HEK293 (cell line): ENCODE measurements around the gene PPP2R5D.

Experiments used
- CTCF ChIA-PET: fragments of 350-600 bp; formaldehyde crosslinking; extraction: SDS; loops from one replicate; lab custom pipeline; 2021; ENCODE audit warnings: antibody characterized with exemption; lab: Yijun Ruan, JAX
- POLR2A ChIA-PET: fragments of 300-600 bp; formaldehyde crosslinking; extraction: SDS; loops from one replicate; lab custom pipeline; 2020; ENCODE audit warnings: antibody characterized with exemption, inconsistent platforms; lab: Yijun Ruan, JAX
- H3K27ac ChIP-seq: fragments of 200-500 bp; sonication (Bioruptor generic); 2 replicates; pipeline ENCODE4 v1.5.1; 2014; ENCODE audit warnings: low read depth, low read length, control low read depth, inconsistent platforms; ENCODE audit errors: extremely low read depth
- H3K36me3 ChIP-seq, 2 experiments: fragments of 200-500 bp in 1 of 2; sonication (Bioruptor generic) in 1 of 2; 1 replicate in 1 of 2; 2 replicates in 1 of 2; pipeline ENCODE4 v1.5.1; 2014 to 2017; ENCODE audit warnings: inconsistent platforms in 2 of 2, low read length in 2 of 2; ENCODE audit not compliant: control insufficient read depth in 2 of 2, insufficient read depth in 1 of 2
- H3K4me1 ChIP-seq: fragments of 200-500 bp; sonication (Bioruptor generic); 2 replicates; pipeline ENCODE4 v1.5.1; 2014; ENCODE audit warnings: mild to moderate bottlenecking, low read length, inconsistent platforms; ENCODE audit not compliant: control insufficient read depth, insufficient read depth
- H3K4me3 ChIP-seq: 2 replicates; pipeline ENCODE4 v1.5.1; 2011; ENCODE audit warnings: low read depth, mild to moderate bottlenecking, control low read depth, low read length, moderate library complexity
- H3K9me3 ChIP-seq: fragments of 200-500 bp; sonication (Bioruptor generic); 2 replicates; pipeline ENCODE4 v1.5.1; 2014; ENCODE audit warnings: low read depth, low read length, inconsistent platforms; ENCODE audit not compliant: control insufficient read depth, insufficient read depth
- BCL11B ChIP-seq: fragments of 450-650 bp; formaldehyde crosslinking; IDR thresholded peaks from 2 replicates; pipeline ENCODE4 v1.5.1; 2016; ENCODE audit warnings: low read depth, missing biosample characterization, missing genetic modification characterization
- GLI4 ChIP-seq: fragments of 450-650 bp; formaldehyde crosslinking; IDR thresholded peaks from 2 replicates; pipeline ENCODE4 v1.5.1; 2016; ENCODE audit warnings: missing biosample characterization, missing genetic modification characterization
- KLF1 ChIP-seq: fragments of 450-650 bp; formaldehyde crosslinking; IDR thresholded peaks from 2 replicates; pipeline ENCODE4 v1.5.1; 2016; ENCODE audit warnings: missing biosample characterization, missing genetic modification characterization
- PRDM1 ChIP-seq: fragments of 450-650 bp; formaldehyde crosslinking; IDR thresholded peaks from 2 replicates; pipeline ENCODE4; 2016; ENCODE audit warnings: missing biosample characterization, missing genetic modification characterization
- SP7 ChIP-seq: fragments of 450-650 bp; formaldehyde crosslinking; IDR thresholded peaks from 2 replicates; pipeline ENCODE4 v1.5.1; 2016; ENCODE audit warnings: missing biosample characterization, missing genetic modification characterization
- YY1 ChIP-seq: fragments of 450-650 bp; formaldehyde crosslinking; IDR thresholded peaks from 2 replicates; pipeline ENCODE4 v1.5.1; 2018; ENCODE audit warnings: missing biosample characterization, missing genetic modification characterization
- ZBTB21 ChIP-seq: fragments of 450-650 bp; formaldehyde crosslinking; IDR thresholded peaks from 2 replicates; pipeline ENCODE4 v1.5.1; 2017; ENCODE audit warnings: missing biosample characterization, missing genetic modification characterization
- ZBTB48 ChIP-seq: fragments of 450-650 bp; formaldehyde crosslinking; IDR thresholded peaks from 2 replicates; pipeline ENCODE4 v1.5.1; 2016; ENCODE audit warnings: missing biosample characterization, missing genetic modification characterization
- ZBTB49 ChIP-seq: fragments of 450-650 bp; formaldehyde crosslinking; IDR thresholded peaks from 2 replicates; pipeline ENCODE4 v1.5.1; 2016; ENCODE audit warnings: missing biosample characterization, missing genetic modification characterization, low read depth
- ZFP37 ChIP-seq: fragments of 450-650 bp; formaldehyde crosslinking; IDR thresholded peaks from 2 replicates; pipeline ENCODE4 v1.5.1; 2016; ENCODE audit warnings: missing biosample characterization, missing genetic modification characterization
- ZNF112 ChIP-seq: fragments of 450-650 bp; formaldehyde crosslinking; IDR thresholded peaks from 2 replicates; pipeline ENCODE4 v1.5.0; 2017; ENCODE audit warnings: missing biosample characterization, missing genetic modification characterization
- ZNF114 ChIP-seq: fragments of 450-650 bp; formaldehyde crosslinking; IDR thresholded peaks from 2 replicates; pipeline ENCODE4 v1.5.0; 2017; ENCODE audit warnings: missing biosample characterization, missing genetic modification characterization
- ZNF184 ChIP-seq: fragments of 450-650 bp; IDR thresholded peaks from 2 replicates; pipeline ENCODE4 v1.5.1; 2018; ENCODE audit warnings: missing biosample characterization, mild to moderate bottlenecking, missing genetic modification characterization
- ZNF23 ChIP-seq: fragments of 450-650 bp; formaldehyde crosslinking; IDR thresholded peaks from 2 replicates; pipeline ENCODE4 v1.5.1; 2016; ENCODE audit warnings: missing biosample characterization, missing genetic modification characterization, borderline replicate concordance
- ZNF24 ChIP-seq: fragments of 450-650 bp; formaldehyde crosslinking; IDR thresholded peaks from 2 replicates; pipeline ENCODE4 v1.5.1; 2016; ENCODE audit warnings: missing biosample characterization, missing genetic modification characterization
- ZNF37A ChIP-seq: fragments of 450-650 bp; IDR thresholded peaks from 2 replicates; pipeline ENCODE4 v1.5.1; 2018; ENCODE audit warnings: missing biosample characterization, missing genetic modification characterization
- ZNF391 ChIP-seq: fragments of 450-650 bp; formaldehyde crosslinking; IDR thresholded peaks from 2 replicates; pipeline ENCODE4 v1.5.1; 2016; ENCODE audit warnings: low read depth, missing biosample characterization, missing genetic modification characterization, borderline replicate concordance
- ZNF404 ChIP-seq: fragments of 450-650 bp; formaldehyde crosslinking; IDR thresholded peaks from 2 replicates; pipeline ENCODE4 v1.5.1; 2017; ENCODE audit warnings: missing biosample characterization, missing genetic modification characterization
- ZNF423 ChIP-seq: fragments of 450-650 bp; formaldehyde crosslinking; IDR thresholded peaks from 2 replicates; pipeline ENCODE4 v1.5.1; 2016; ENCODE audit warnings: missing biosample characterization, missing genetic modification characterization
- ZNF433 ChIP-seq: fragments of 450-650 bp; formaldehyde crosslinking; IDR thresholded peaks from 2 replicates; pipeline ENCODE4 v1.5.1; 2016; ENCODE audit warnings: missing biosample characterization, missing genetic modification characterization, low read depth
- ZNF514 ChIP-seq: fragments of 450-650 bp; formaldehyde crosslinking; IDR thresholded peaks from 2 replicates; pipeline ENCODE4 v1.5.1; 2016; ENCODE audit warnings: missing biosample characterization, missing genetic modification characterization
- ZNF548 ChIP-seq: fragments of 450-650 bp; formaldehyde crosslinking; IDR thresholded peaks from 2 replicates; pipeline ENCODE4 v1.5.1; 2016; ENCODE audit warnings: missing biosample characterization, missing genetic modification characterization
- ZNF580 ChIP-seq: fragments of 450-650 bp; formaldehyde crosslinking; IDR thresholded peaks from 2 replicates; pipeline ENCODE4 v1.5.1; 2016; ENCODE audit warnings: missing biosample characterization, missing genetic modification characterization
- ZNF645 ChIP-seq: fragments of 450-650 bp; formaldehyde crosslinking; IDR thresholded peaks from 2 replicates; pipeline ENCODE4; 2016; ENCODE audit warnings: missing biosample characterization, missing genetic modification characterization
- ZNF777 ChIP-seq: fragments of 450-650 bp; formaldehyde crosslinking; IDR thresholded peaks from 2 replicates; pipeline ENCODE4 v1.5.1; 2017; ENCODE audit warnings: missing biosample characterization, missing genetic modification characterization, borderline replicate concordance
- ZNF785 ChIP-seq: fragments of 450-650 bp; formaldehyde crosslinking; IDR thresholded peaks from 2 replicates; pipeline ENCODE4 v1.5.1; 2016; ENCODE audit warnings: missing biosample characterization, missing genetic modification characterization

PPP2R5D gene

GRCh38 chr6:42970871-42971612 lies 13.3 kb upstream of the PPP2R5D start (continued):
- 0 out of 2 replicates have a peak, but pooled peaks have one; percentile 14 for TF ChIP-seq PRDM1 (tag by site-specific recombination)
- no peak for TF ChIP-seq ZNF112 (tag by site-specific recombination)
- no peak for TF ChIP-seq ZNF114
- no peak for TF ChIP-seq ZNF37A
- peak; percentile 64 for TF ChIP-seq SP7 (tag by site-specific recombination)
- TF ChIP-seq ZNF777 (tag by site-specific recombination): no peak
- no peak for TF ChIP-seq ZNF580 (tag by site-specific recombination)
- TF ChIP-seq KLF1: no peak
- no peak for TF ChIP-seq GLI4 (tag by site-specific recombination)
- no peak for TF ChIP-seq ZNF548 (tag by site-specific recombination)
- no peak for TF ChIP-seq ZNF23

- H3K27ac ChIP-seq: no peak overlapping the region
- CTCF ChIA-PET: interaction anchor here (0.9 to 3.2 kb wide), 4 partner anchors 8 to 362 kb away, joined by 3 to 20 read pairs (median 6); no protein-coding TSS in a partner anchor
Observed at GRCh38 chr6:42971746-42972327, 12.5 kb upstream of the PPP2R5D start.

More at GRCh38 chr6:42971746-42972327, 12.5 kb upstream of the PPP2R5D start:
- no peaks in the 10 kb centered on the region for H3K9me3 ChIP-seq
- no peak for TF ChIP-seq ZBTB49 (tag by site-specific recombination)
- no peak for TF ChIP-seq ZNF785 (tag by site-specific recombination)
- no peak for TF ChIP-seq YY1 (tag by site-specific recombination)
- TF ChIP-seq ZBTB48: no peak
- TF ChIP-seq ZNF404 (tag by site-specific recombination): no peak
- TF ChIP-seq ZNF24 (tag by site-specific recombination): no peak
- TF ChIP-seq ZFP37 (tag by site-specific recombination): no peak
- no peak for TF ChIP-seq BCL11B
- TF ChIP-seq SP7 (tag by site-specific recombination): no peak
- TF ChIP-seq ZNF433: no peak
- TF ChIP-seq ZNF514 (tag by site-specific recombination): no peak
- TF ChIP-seq ZNF184 (tag by site-specific recombination): no peak
- TF ChIP-seq ZNF391: no peak
- no peak for TF ChIP-seq ZBTB21
- TF ChIP-seq ZNF423 (tag by site-specific recombination): no peak
- TF ChIP-seq ZNF548 (tag by site-specific recombination): no peak
- TF ChIP-seq ZNF645 (tag by site-specific recombination): no peak
- TF ChIP-seq, all 188 proteins: peak for 0
- H3K4me1 ChIP-seq: no peaks in the 10 kb centered on the region
- H3K36me3 ChIP-seq: peaks cover 4 to 28% of the 10 kb centered on the region in 2 experiments; a peak in 2 of 3 replicates
- POLR2A ChIA-PET: interaction anchor here (0.5 to 4.2 kb wide), 5 partner anchors 12 to 43 kb away, joined by 4 to 20 read pairs (median 5); partner anchors contain the start of genes KLHDC3 and PPP2R5D
- no peak overlapping the region for H3K4me3 ChIP-seq
